Naive thymus-derived CD4-positive, alpha-beta T cell (primary cell): Measurements from ENCODE around the gene KCNIP4. TPM values are rescaled to one million over a fixed set of nuclear protein-coding genes. Genes with fewer than 3 reads are reported as not detected.

ENCODE experiments used
- ATAC-seq: fragments of 150-1000 bp; cut with Tn5 transposase; 2 replicates; pipeline ENCODE4 v1.10.0; 2021; ENCODE audit warnings: mild to moderate bottlenecking, moderate library complexity
- CTCF ChIA-PET: fragments of 350-600 bp; sonication (Branson Sonifier 250); formaldehyde crosslinking; loops from one replicate; lab custom pipeline; 2021; ENCODE audit warnings: antibody characterized with exemption; lab: Charles Lee
- POLR2A ChIA-PET: fragments of 350-600 bp; sonication (Branson Sonifier 250); formaldehyde crosslinking; loops from one replicate; lab custom pipeline; 2021; ENCODE audit warnings: antibody characterized with exemption, inconsistent platforms; lab: Charles Lee
- DNase-seq, 9 donors: peaks; one replicate each; pipeline versions ENCODE4 v3.0.0 to v3.0.0-alpha.2; 2020 to 2022; ENCODE audit warnings: mixed read lengths in 1 of 9
- H3K27ac ChIP-seq: one replicate; pipeline ENCODE4 v1.7.0; 2013; ENCODE audit warnings: mild to moderate bottlenecking, low read depth, low read length, moderate library complexity
- H3K27me3 ChIP-seq, 2 donors: one replicate each; pipeline ENCODE4 v1.7.0; 2013; ENCODE audit warnings: low read length in 2 of 2, mild to moderate bottlenecking in 2 of 2, moderate library complexity in 2 of 2; ENCODE audit not compliant: control insufficient read depth in 2 of 2, insufficient read depth in 2 of 2
- H3K36me3 ChIP-seq, 3 experiments: 1 replicate in 2 of 3; 2 replicates in 1 of 3; pipeline ENCODE4 v1.7.0; 2013; ENCODE audit warnings: low read length in 3 of 3, mild to moderate bottlenecking in 3 of 3, moderate library complexity in 1 of 3; ENCODE audit not compliant: insufficient read depth in 3 of 3, control insufficient read depth in 2 of 3
- H3K4me1 ChIP-seq, 2 donors: one replicate each; pipeline ENCODE4 v1.7.0; 2013; ENCODE audit warnings: low read length in 2 of 2, mild to moderate bottlenecking in 2 of 2, moderate library complexity in 1 of 2; ENCODE audit not compliant: control insufficient read depth in 2 of 2, insufficient read depth in 2 of 2
- H3K4me3 ChIP-seq: 2 replicates; pipeline ENCODE4 v1.7.0; 2013; ENCODE audit warnings: mild to moderate bottlenecking, low read length
- H3K9me3 ChIP-seq, 3 experiments: 1 replicate in 2 of 3; 2 replicates in 1 of 3; pipeline ENCODE4 v1.7.0; 2013; ENCODE audit warnings: low read length in 3 of 3; ENCODE audit not compliant: control insufficient read depth in 2 of 3
- H3K27ac Mint-ChIP-seq, 9 donors: one replicate each; pipeline ENCODE4 v1.8.0; 2020 to 2022; ENCODE audit warnings: mixed read lengths in 9 of 9, mild to moderate bottlenecking in 8 of 9, moderate library complexity in 5 of 9, inconsistent platforms in 2 of 9
- H3K27me3 Mint-ChIP-seq, 5 donors: one replicate each; pipeline ENCODE4 v1.8.0; 2021 to 2022; ENCODE audit warnings: mixed read lengths in 5 of 5, mild to moderate bottlenecking in 1 of 5
- H3K36me3 Mint-ChIP-seq, 5 donors: one replicate each; pipeline ENCODE4 v1.8.0; 2020 to 2022; ENCODE audit warnings: mixed read lengths in 5 of 5, mild to moderate bottlenecking in 3 of 5, inconsistent platforms in 1 of 5
- H3K4me1 Mint-ChIP-seq, 7 donors: one replicate each; pipeline ENCODE4 v1.8.0; 2020 to 2022; ENCODE audit warnings: mixed read lengths in 7 of 7, mild to moderate bottlenecking in 3 of 7, inconsistent platforms in 1 of 7
- H3K4me3 Mint-ChIP-seq, 10 donors: one replicate each; pipeline ENCODE4 v1.8.0; 2020 to 2022; ENCODE audit warnings: mild to moderate bottlenecking in 10 of 10, mixed read lengths in 10 of 10, moderate library complexity in 6 of 10, inconsistent platforms in 2 of 10
- H3K9me3 Mint-ChIP-seq, 11 donors: one replicate each; pipeline ENCODE4 v1.8.0; 2020 to 2022; ENCODE audit warnings: mixed read lengths in 11 of 11, mild to moderate bottlenecking in 4 of 11, inconsistent platforms in 1 of 11, moderate library complexity in 1 of 11
- intact Hi-C, 2 donors: fragments of 100-400 bp; cut with micrococcal nuclease; formaldehyde crosslinking; loops; one replicate each; pipeline ENCODE4 v1.15.1; 2023
- polyA plus RNA-seq, 2 donors: library from polyadenylated mRNA; unstranded; fragments of 300-500 nt; fragmentation: Illumina TruSeq; gene quantifications; one replicate each; pipeline ENCODE4 v1.2.3, GENCODE V29; 2021
- total RNA-seq, 6 experiments: library from RNA in 5 of 6; stranded (reverse) in 5 of 6; gene quantifications; 1 replicate in 5 of 6; 2 replicates in 1 of 6; pipeline ENCODE4 v1.2.3 and lab custom pipeline; 2021 to 2026

Gene KCNIP4
- total and polyA plus RNA-seq, 7 experiments from 2014 or later = 0.29 TPM; not detected in 6

DNA sequence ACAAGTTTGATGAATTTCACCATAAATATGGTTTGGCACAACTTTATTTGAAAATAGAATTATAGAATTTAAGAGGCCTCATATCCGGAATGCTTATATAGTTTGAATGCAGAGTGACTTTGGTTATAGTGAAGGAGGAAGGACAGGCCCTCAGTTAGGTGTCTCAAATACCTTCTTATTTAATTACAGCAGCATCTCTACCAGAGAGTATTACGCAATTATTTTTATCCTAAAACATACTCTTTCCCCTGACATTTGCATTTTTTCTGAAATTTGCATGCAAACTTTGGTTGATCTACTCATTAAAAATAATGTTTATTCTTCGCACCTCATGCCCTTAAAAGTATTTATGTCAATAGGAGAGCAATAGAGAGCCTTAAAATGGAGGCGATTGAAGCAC is 942.9 kb downstream of the KCNIP4 start:
- no peak overlapping the region for H3K4me3 Mint-ChIP-seq

DNA sequence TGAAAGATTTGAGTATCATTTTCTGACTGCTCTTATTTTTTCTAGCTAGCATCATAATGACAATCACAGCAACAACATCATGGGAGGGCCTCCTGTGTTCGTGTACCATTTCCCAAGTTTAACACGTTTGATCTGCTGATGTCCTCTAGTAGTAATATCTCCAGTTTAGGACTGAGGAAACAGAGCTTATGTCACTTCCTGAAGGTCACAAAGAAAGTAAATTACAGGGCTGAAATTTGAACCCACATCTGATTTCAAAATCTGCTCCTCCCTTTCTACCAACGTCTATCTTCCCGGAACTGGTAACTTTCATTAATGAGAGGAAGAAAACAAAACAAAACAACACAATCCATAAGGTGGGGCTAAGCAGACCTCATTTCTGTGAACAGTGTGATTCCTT is 945.6 kb downstream of the KCNIP4 start:
- H3K27ac ChIP-seq = no peak overlapping the region
- Mint-ChIP-seq H3K27ac (no peak overlapping the region), H3K4me3 (no peak overlapping the region), H3K27me3 (peaks cover 0 to 3% (median 0%) of the 10 kb centered on the region in 5 donors), H3K36me3 (peaks cover 0 to 3% (median 0%) of the 10 kb centered on the region in 5 donors), H3K9me3 (peaks cover 0 to 15% (median 4%) of the 10 kb centered on the region in 11 donors), H3K4me1 (peaks cover 0 to 12% (median 0%) of the 10 kb centered on the region in 7 donors)
- intact Hi-C loops = no loop called here
- no peaks in the 10 kb centered on the region for H3K9me3 ChIP-seq
- peaks cover 0 to 3% of the 10 kb centered on the region in 2 donors for H3K27me3 ChIP-seq
- H3K4me1 ChIP-seq = no peaks in the 10 kb centered on the region
- no peak for DNase-seq
- H3K4me3 ChIP-seq = no peak overlapping the region
- ChIA-PET CTCF (no interaction called here), POLR2A (no interaction called here)
- no peak for ATAC-seq
- H3K36me3 ChIP-seq = no peaks in the 10 kb centered on the region

More for the DNA sequence above, 942.9 kb downstream of the KCNIP4 start:
- no peak overlapping the region for H3K27ac ChIP-seq
- H3K27me3 Mint-ChIP-seq = peaks cover 0 to 3% (median 0%) of the 10 kb centered on the region in 5 donors
- H3K36me3 ChIP-seq = no peaks in the 10 kb centered on the region
- POLR2A ChIA-PET = no interaction called here
- intact Hi-C loops = no loop called here
- ATAC-seq (no peak), DNase-seq (no peak)
- peaks cover 0 to 12% (median 0%) of the 10 kb centered on the region in 7 donors for H3K4me1 Mint-ChIP-seq
- peaks cover 0 to 3% (median 0%) of the 10 kb centered on the region in 5 donors for H3K36me3 Mint-ChIP-seq
- H3K4me3 ChIP-seq = no peak overlapping the region
- no peaks in the 10 kb centered on the region for H3K4me1 ChIP-seq
- peaks cover 0 to 3% of the 10 kb centered on the region in 2 donors for H3K27me3 ChIP-seq
- no peak overlapping the region for H3K27ac Mint-ChIP-seq
- H3K9me3 Mint-ChIP-seq = peaks cover 0 to 11% (median 4%) of the 10 kb centered on the region in 11 donors
- H3K9me3 ChIP-seq = no peaks in the 10 kb centered on the region
- CTCF ChIA-PET = no interaction called here

DNA sequence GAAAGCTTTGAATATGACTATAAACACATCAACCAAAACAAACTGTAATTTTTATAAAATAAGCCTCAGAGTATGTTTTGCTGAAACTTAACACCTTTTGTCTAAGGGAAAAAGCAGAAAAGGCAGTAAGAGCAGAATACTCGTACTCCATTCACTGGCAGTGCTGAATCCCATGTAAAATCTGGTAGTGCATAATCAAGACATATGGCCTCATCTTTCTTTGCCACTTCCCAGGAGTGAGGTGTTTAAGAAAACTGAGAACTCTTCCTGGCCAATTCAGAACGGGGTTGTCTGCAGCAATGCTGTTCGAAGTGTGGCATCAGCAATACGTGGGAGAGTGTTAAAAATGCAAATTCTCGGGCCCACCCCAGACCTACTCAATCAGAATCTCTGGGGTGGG is 946.3 kb downstream of the KCNIP4 start:
- H3K27ac Mint-ChIP-seq = no peak overlapping the region
- peaks cover 0 to 15% (median 4%) of the 10 kb centered on the region in 11 donors for H3K9me3 Mint-ChIP-seq
- Histone ChIP-seq H3K27me3 (peaks cover 0 to 3% of the 10 kb centered on the region in 2 donors), H3K36me3 (no peaks in the 10 kb centered on the region), H3K4me1 (no peaks in the 10 kb centered on the region), H3K9me3 (no peaks in the 10 kb centered on the region), H3K4me3 (no peak overlapping the region), H3K27ac (no peak overlapping the region)
- POLR2A ChIA-PET = no interaction called here
- intact Hi-C loops = no loop called here
- no peak overlapping the region for H3K4me3 Mint-ChIP-seq
- no peak for ATAC-seq
- peaks cover 0 to 3% (median 0%) of the 10 kb centered on the region in 5 donors for H3K27me3 Mint-ChIP-seq
- peaks cover 0 to 3% (median 0%) of the 10 kb centered on the region in 5 donors for H3K36me3 Mint-ChIP-seq
- CTCF ChIA-PET = no interaction called here
- peaks cover 0 to 12% (median 0%) of the 10 kb centered on the region in 7 donors for H3K4me1 Mint-ChIP-seq
- no peak for DNase-seq

DNA sequence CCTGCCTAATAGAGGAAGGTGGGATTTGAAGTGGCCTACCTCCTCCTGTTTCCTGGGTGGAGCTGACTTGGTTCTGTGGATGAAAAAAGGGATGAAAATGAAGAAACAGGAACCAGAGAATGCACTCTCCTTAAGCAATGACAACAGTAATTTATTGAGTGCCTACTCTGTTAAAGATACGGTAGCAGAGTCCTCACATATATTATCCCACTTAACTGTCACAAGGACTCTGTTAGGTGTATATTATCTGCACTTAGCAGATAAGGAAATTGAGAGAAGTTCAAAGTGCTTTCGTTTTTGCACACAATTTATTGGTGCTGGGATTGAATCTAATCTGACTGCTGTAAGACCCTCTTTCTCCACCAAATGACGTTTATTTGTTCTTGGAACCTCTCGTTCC is 947.1 kb downstream of the KCNIP4 start:
- ATAC-seq (no peak), DNase-seq (no peak)
- H3K27ac Mint-ChIP-seq = no peak overlapping the region
- H3K9me3 Mint-ChIP-seq = peaks cover 0 to 15% (median 4%) of the 10 kb centered on the region in 11 donors
- CTCF ChIA-PET = no interaction called here
- Histone ChIP-seq H3K4me3 (no peak overlapping the region), H3K27ac (no peak overlapping the region), H3K9me3 (no peaks in the 10 kb centered on the region), H3K27me3 (peaks cover 0 to 3% of the 10 kb centered on the region in 2 donors), H3K4me1 (no peaks in the 10 kb centered on the region), H3K36me3 (no peaks in the 10 kb centered on the region)
- H3K4me3 Mint-ChIP-seq = peak overlapping the region in 2 of 10 donors; percentile 35 to 48
- POLR2A ChIA-PET = interaction anchor here (0.6 kb wide), 1 partner anchor 15 kb away, joined by 3 read pairs; no protein-coding TSS in a partner anchor
- intact Hi-C loops = no loop called here
- H3K27me3 Mint-ChIP-seq = peaks cover 0 to 3% (median 0%) of the 10 kb centered on the region in 5 donors
- H3K36me3 Mint-ChIP-seq = peaks cover 0 to 2% (median 0%) of the 10 kb centered on the region in 5 donors
- peaks cover 0 to 12% (median 0%) of the 10 kb centered on the region in 7 donors for H3K4me1 Mint-ChIP-seq

DNA sequence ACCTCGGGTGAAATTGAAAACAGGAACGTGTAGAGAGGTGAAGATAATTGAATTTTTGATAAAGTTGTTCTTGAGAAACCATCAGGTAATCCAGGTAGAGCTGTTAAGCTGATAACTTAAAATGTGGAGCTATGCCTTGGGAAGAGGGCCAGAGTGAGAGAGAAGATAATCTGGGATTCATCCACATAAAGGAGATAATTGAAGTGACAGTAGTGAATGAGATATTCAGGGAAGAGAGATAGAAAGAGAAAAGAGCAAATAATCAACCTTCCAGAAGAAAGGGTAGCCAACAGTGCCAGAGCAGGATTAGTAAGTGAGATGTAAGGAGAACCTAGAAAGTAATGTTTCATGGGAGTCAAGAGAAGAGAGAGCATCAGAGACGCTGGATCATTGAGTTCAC is 950.7 kb downstream of the KCNIP4 start:
- intact Hi-C loops = no loop called here
- no peak overlapping the region for H3K27ac ChIP-seq
- peaks cover 0 to 4% (median 2%) of the 10 kb centered on the region in 11 donors for H3K9me3 Mint-ChIP-seq
- H3K36me3 ChIP-seq = no peaks in the 10 kb centered on the region
- H3K4me3 Mint-ChIP-seq = no peak overlapping the region
- CTCF ChIA-PET = no interaction called here
- H3K4me3 ChIP-seq = no peak overlapping the region
- peaks cover 0 to 7% (median 0%) of the 10 kb centered on the region in 7 donors for H3K4me1 Mint-ChIP-seq
- no peaks in the 10 kb centered on the region for H3K36me3 Mint-ChIP-seq
- peaks cover 0 to 3% of the 10 kb centered on the region in 2 donors for H3K27me3 ChIP-seq
- H3K27ac Mint-ChIP-seq = no peak overlapping the region
- POLR2A ChIA-PET = no interaction called here
- ATAC-seq (no peak), DNase-seq (no peak)
- H3K27me3 Mint-ChIP-seq = peaks cover 0 to 3% (median 0%) of the 10 kb centered on the region in 5 donors
- no peaks in the 10 kb centered on the region for H3K4me1 ChIP-seq
- H3K9me3 ChIP-seq = no peaks in the 10 kb centered on the region

DNA sequence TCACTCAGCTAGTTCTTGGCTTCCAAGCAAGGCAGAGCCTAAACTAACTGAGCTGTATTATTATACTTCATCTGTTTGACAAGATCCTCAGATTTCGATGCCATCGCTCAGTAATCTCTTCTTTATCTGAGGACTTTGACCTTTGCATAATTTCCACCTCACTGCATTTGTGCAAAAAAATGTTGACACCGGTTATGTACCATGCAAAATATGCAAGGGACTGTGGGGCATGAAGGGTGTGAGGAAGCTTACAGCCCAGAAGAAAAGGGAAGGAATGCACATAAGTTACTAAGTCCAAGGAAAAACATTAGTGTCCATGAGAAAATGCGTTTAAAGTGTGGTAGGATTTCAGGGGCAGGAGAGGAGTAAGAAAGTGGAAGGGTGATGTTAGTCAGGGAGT is 953.0 kb downstream of the KCNIP4 start:
- CTCF ChIA-PET = no interaction called here
- no peaks in the 10 kb centered on the region for H3K27me3 ChIP-seq
- intact Hi-C loops = no loop called here
- Mint-ChIP-seq H3K27ac (no peak overlapping the region), H3K36me3 (peaks cover 0 to 3% (median 0%) of the 10 kb centered on the region in 5 donors), H3K9me3 (peaks cover 0 to 15% (median 3%) of the 10 kb centered on the region in 11 donors), H3K4me3 (no peak overlapping the region), H3K4me1 (no peaks in the 10 kb centered on the region), H3K27me3 (no peaks in the 10 kb centered on the region)
- H3K27ac ChIP-seq = no peak overlapping the region
- H3K4me3 ChIP-seq = no peak overlapping the region
- H3K4me1 ChIP-seq = no peaks in the 10 kb centered on the region
- POLR2A ChIA-PET = no interaction called here
- H3K36me3 ChIP-seq = no peaks in the 10 kb centered on the region
- no peaks in the 10 kb centered on the region for H3K9me3 ChIP-seq
- DNase-seq = no peak
- ATAC-seq = no peak

DNA sequence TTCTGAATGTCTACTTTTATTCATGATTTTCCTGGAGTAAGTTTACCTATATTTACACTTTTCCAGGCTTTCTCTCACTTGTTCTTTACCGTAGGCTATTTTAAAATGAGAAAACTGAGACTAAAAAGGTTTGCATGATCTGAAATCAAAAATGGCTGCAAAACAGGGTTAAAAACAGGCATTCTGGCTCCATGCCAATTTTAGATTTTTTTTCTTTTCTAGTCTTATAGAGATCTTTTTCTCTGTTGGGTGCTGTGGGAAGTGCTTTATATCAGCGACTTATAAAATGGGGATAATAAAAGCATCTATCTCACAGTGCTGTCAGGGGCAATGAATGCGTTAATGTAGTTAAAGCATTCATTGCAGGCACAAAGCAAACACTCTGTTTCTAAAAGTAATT is 953.6 kb downstream of the KCNIP4 start:
- Histone ChIP-seq H3K27me3 (no peaks in the 10 kb centered on the region), H3K27ac (no peak overlapping the region), H3K4me1 (no peaks in the 10 kb centered on the region), H3K9me3 (no peaks in the 10 kb centered on the region), H3K36me3 (no peaks in the 10 kb centered on the region), H3K4me3 (no peak overlapping the region)
- DNase-seq (no peak), ATAC-seq (no peak)
- peaks cover 0 to 15% (median 3%) of the 10 kb centered on the region in 11 donors for H3K9me3 Mint-ChIP-seq
- no peak overlapping the region for H3K27ac Mint-ChIP-seq
- H3K4me3 Mint-ChIP-seq = no peak overlapping the region
- H3K27me3 Mint-ChIP-seq = no peaks in the 10 kb centered on the region
- CTCF ChIA-PET = no interaction called here
- no peaks in the 10 kb centered on the region for H3K4me1 Mint-ChIP-seq
- intact Hi-C loops = no loop called here
- peaks cover 0 to 3% (median 0%) of the 10 kb centered on the region in 5 donors for H3K36me3 Mint-ChIP-seq
- POLR2A ChIA-PET = no interaction called here
